Fibroblast of skin of left biceps (primary cell): ENCODE data around the gene BMP7.
"Not testable (repeated sequence)": the region's sequence is repeated elsewhere in the genome, so short reads cannot be mapped to it uniquely, and the experiment has no call there.

Experiments
- DNase-seq, 2 experiments: peaks; one replicate each; pipeline ENCODE4 v3.0.0-alpha.2; 2013; ENCODE audit warnings: low read depth in 2 of 2

BMP7 gene

DNA sequence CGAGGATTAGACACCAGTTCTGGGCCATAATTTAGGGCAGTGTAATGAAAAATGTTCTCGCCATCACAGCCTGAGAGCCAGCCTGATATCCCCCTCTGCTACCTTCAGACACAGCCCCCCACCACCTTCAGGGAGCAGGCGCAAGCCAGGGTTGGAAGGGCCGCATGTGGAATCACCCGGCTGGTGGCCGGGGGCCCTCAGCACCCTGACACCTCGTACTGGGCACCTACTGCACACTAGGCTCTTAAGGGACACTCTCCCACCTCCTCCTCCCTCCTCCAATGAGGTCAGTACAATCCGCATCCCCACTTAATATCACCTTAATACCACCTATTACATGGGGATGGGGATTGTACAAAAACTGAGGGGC, 55.5 kb downstream of the BMP7 start:
- no peak for DNase-seq

GRCh38 chr20:57210054-57210910, 56.2 kb downstream of the BMP7 start:
- no peak for DNase-seq

- DNase-seq = no peak
Observed at GRCh38 chr20:57209413-57209812, 57.0 kb downstream of the BMP7 start.

GRCh38 chr20:57208198-57208597, 58.2 kb downstream of the BMP7 start:
- DNase-seq = no peak

- DNase-seq = no peak
Observed at GRCh38 chr20:57207251-57207650, 59.2 kb downstream of the BMP7 start.

GRCh38 chr20:57205606-57206219, 60.7 kb downstream of the BMP7 start:
- no peak for DNase-seq

GRCh38 chr20:57203986-57204385, 62.5 kb downstream of the BMP7 start:
- no peak for DNase-seq

DNA sequence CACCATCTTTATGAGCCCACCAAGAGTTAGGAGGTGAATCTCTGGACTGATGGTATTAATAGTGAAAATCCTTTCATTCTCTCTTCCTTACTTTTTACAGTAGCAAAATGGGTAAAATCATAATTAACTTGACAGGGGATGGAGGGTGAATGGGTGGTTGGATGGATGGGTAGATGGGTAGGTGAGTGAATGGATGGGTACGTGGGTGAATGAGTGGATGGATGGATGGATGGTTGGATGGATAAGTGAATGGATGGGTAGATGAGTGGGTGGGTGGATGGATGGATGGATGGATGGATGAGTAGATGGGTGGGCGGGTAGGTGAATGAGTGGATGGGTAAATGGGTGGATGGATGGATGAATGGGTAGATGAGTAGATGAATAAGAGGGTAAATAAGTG, 63.2 kb downstream of the BMP7 start:
- DNase-seq = no peak

DNA sequence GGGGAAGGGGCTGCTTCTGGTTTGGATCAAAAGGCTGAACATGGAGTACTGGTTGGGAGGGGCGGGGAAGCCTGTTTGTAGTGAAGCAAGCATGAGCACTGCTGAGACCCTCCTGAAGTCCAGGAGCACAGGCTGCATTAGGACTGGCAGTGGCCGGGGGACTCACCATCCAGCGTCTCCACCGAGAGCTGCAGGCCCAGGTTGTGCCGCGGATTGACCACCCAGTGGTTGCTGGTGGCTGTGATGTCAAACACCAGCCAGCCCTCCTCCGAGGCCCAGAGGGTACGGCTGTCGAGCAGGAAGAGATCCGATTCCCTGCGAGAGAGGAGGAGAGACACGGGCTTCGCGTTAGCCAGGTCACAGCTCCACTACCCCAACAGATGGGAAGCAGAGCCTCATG, 64.1 kb downstream of the BMP7 start:
- no peak for DNase-seq

DNA sequence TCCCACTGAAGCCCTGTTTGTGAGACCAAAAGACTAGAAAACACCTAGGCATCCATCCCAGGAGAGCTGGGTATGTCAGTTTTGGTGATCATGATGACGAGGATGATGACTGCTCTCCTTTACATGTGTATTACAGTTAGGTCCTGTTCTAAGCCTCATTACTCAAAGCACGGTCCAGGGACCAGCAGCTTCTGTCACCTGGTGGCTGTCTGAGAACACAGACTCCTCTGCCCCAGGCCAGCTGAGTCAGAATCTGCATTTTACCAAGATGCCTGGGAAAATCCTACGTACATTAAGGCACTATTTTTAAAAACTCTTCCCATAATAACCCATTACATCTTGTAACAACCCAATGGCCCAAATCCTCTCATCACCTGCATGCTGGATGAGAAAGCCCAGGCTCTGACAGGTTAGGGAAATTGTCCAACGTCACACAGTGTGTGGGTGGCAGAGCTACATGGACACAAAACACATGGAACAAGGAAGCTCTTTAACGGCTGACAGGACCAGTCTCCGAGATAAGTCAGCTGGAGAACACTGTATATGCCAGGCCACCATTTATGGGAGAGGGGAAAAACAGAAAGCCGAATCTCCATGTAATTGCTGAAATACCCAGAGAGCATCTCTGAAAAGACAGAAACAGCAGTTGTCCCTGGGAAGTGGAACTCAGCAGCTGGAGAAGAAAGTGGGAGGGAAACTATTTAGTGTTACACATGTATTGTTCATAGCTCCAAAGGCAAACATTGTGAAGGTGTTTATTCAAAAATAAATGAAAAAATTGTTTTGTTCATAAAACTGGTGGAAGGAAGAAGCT, 65.4 kb downstream of the BMP7 start:
- DNase-seq = no peak

DNA sequence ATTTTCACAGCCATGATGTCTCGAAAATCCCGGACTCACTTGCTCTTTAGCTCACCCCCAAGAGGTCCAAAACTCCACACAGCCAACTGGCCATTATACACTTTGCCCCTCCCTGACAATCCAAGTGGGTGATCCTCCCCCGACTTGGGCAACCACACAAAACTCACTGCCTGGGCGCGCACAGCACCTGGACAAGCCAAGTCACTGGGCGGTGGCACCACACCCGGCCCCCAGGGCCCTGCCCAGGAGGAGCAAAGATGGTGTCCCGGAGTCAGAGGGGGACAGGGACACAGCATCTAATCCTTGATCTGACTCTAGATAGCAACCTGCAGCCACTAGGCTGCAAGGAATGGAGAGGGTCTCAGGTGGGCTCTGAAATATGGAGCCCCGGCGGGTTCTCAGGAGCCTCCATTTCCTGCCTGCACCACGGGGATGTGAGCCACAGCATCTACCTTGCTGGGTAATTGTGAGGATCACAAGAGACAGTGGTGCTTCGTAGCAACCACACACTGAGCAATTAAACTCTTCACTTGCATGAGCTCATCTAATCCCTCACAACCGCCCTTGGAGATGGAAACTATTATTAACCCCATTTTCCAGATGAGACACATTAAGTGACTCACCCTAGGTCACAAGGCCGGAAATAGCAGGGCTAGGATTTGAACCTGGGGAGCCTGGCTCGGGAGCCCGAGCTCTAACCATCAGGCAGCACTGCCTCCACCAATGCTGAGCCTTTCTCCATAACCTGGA, 66.6 kb downstream of the BMP7 start:
- no peak for DNase-seq

DNA sequence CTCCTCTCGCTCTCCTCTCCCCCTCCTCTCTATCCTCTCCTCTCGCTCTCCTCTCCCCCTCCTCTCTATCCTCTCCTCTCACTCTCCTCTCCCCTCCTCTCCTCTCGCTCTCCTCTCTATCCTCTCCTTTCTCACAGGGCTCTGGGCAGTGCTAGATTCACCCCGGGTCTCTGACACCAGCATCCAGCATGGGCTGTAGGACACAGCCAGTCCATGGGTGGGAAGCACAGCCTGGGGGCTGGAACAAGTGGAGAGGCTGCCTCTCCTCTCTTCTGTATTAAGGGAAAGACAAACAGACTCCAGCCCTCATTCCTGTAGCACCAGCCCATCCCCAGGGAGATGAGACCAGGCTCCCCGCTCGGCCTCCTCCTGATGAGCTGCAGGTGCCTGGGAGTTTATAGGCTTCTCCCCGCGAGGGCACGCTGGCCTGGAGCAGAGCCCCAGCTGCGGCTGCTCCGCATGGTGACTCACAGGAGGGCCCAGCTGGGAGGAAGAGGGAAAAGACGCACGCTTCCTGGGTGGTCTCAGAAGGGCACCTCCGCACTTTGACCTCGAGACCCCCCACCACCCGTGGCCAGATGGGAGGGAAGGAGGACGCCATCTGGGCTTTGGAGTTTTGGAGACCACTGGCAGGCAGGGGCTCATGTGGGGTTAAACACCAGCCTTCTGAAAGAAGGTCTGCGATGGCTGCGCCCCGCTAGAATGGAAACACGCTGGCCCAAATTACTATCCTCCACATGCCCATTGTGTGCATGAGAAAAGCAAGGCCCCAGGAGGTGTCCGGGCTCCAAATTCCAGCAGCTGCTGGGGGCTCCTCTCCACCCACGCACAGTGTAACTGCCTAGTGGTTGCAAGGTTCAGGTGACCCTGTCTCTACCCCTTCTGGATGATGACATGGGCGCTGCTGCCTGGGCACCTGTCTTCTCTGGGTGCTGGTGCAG, 68.0 kb downstream of the BMP7 start:
- no peak for DNase-seq

GRCh38 chr20:57197352-57198131, 68.9 kb downstream of the BMP7 start:
- DNase-seq = no peak

- no peak for DNase-seq
Observed at GRCh38 chr20:57195469-57196100, 70.9 kb downstream of the BMP7 start.

DNA sequence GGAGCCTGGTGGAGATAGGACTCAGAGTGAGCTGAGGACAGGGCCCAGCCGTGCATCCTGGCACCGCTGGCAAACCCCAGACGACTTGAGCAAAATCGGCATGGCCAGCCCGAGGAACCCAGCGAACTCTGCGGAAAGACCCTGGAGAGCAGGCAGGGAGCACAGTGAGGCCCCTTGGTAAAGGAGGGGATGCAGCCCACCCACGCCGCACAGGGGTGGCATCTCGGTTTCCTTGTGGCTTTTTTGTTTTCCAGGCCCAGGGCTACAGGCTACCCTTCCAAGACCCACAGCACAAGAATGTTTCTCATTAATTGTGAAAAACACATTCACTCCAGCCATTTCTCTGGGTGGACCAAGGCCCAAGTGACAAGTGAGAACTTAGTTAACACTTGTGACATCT, 71.4 kb downstream of the BMP7 start:
- no peak for DNase-seq

DNA sequence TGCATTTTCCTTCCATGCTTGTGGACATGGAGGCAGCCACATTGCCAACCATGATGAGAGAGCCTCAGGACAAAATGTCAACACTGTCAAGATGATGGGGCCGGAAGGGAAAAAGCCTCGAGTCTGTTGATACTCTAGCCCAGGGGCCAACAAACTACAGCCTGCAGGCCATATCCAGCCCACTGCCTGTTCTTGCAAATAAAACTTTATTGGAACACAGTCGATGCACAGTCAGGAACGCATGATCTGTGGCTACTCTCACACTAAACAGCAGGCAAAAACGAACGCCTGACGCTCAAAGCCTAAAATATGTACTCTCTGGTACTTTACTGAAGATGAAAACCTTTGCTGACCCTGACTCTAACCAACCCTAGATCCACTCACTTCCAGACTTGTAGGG, 72.3 kb downstream of the BMP7 start:
- no peak for DNase-seq

- no peak for DNase-seq
Observed at GRCh38 chr20:57193094-57193493, 73.3 kb downstream of the BMP7 start.

DNA sequence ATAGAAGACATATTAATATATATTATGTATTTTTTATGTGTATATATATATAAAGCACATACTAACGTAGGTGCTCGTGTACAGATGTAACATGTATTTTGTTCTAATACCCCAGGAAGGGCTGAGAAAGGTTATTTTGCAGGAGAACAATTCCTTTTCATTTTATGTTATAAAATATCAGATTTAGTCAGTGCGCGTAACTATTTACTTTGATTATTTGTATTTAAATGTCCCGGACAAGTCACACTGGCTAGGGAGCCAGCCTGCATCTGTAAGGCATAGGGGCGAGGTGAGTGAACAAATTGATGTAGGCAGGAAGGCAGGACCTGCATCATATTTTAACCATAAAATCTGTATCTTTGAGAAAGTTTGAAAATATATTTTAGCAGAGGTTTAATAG, 74.1 kb downstream of the BMP7 start:
- no peak for DNase-seq

DNA sequence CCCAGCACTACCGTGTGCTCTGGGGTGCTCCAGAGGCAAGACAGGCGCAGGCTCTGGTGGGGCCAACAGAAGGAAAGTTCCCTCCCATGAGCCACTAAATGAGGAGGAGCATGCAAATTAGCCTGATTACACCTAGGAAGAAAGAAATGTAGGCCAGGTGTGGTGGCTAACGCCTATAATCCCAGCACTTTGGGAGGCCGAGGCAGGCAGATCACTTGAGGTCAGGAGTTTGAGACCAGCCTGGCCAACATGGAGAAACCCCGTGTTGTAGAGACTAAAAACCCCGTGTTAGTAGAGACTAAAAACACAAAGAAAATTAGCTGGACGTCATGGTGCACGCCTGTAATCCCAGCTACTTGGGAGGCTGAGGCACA, 75.2 kb downstream of the BMP7 start:
- not testable (repeated sequence) for DNase-seq
